ENCODE results near the gene MIA3. TPM values are rescaled to one million over a fixed set of nuclear protein-coding genes. Genes with fewer than 3 reads are reported as not detected.

Gene MIA3
- total RNA-seq, 1 donor from 2014 or later, result 89.7 TPM

Other genes with a start within 250 kb of the MIA3 start
- gene HHIPL2, start 70.0 kb upstream of the MIA3 start, total RNA-seq, result not detected
- 2.2 TPM for gene TAF1A, start 28.2 kb upstream of the MIA3 start, total RNA-seq
- gene AIDA, start 94.4 kb downstream of the MIA3 start, total RNA-seq, result 28.0 TPM
- gene BROX, start 94.5 kb downstream of the MIA3 start, total RNA-seq, result 12.8 TPM
- gene FAM177B, start 119.1 kb downstream of the MIA3 start, total RNA-seq, result not detected
- gene DISP1, start 196.9 kb downstream of the MIA3 start, total RNA-seq, result 3.4 TPM

Data from left lobe of liver (tissue), 1 donor.